ENCODE data around the gene MYPOP. TPM values are rescaled to one million over a fixed set of nuclear protein-coding genes. Genes with fewer than 3 reads are reported as not detected.

Gene MYPOP
- total and polyA plus RNA-seq, 10 of the 15 experiments (the other 5 are each of a cell fraction or from before 2014, with no cell fraction given), result 0.47 to 9.4 (median 1.4) TPM

DNA sequence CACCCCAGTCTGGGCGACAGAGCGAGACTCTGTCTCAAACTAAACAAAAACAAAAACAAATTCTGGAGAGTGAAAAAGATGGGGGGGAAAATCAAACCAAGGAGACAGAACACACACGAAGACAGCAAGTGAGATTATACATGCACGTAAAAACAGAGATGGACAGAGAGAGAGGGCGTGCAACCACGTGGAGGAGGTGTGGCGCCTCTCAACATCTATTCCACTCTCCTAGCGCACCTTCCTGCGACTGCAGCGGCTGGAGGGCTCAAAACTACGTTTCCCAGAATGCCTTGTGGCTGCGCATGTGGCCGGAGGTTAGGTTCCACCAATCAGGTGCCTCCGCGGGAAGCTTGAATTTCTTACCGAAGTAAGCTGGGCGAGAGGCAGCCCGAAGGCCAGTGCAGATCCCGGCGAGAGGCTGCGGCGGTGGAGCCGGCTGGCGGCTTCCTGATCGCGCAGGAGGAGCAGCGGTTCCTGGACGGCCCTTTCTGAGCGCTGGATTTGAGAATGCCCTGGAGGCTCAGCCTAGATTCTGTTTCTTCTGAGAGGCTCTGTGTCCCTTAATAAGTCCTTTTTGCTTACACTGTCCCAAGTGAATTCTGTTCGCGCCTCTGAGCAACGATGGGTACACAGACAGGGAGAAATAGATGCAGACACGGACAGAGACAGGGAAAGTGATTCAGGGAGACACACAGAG is 25.3 kb upstream of the MYPOP start (continued):
- no peak for TF ChIP-seq CTCF (IDR thresholded peaks at IDR 0.05 in 2 of 3, conservative IDR thresholded peaks at IDR 0.05 in 1 of 3; ENCODE audit: control insufficient read depth in 2 of 3, extremely low read depth in 1 of 3, insufficient read depth in 1 of 3, low read depth in 3 of 3, low read length in 3 of 3)
- no peak for TF ChIP-seq ZZZ3 (IDR thresholded peaks at IDR 0.05; ENCODE audit: control insufficient read depth, insufficient read length, low read depth)
- TF ChIP-seq SMARCA5 (IDR thresholded peaks at IDR 0.05), result no peak
- TF ChIP-seq ETV6 (conservative IDR thresholded peaks at IDR 0.05 in 1 of 2, IDR thresholded peaks at IDR 0.05 in 1 of 2; ENCODE audit: borderline replicate concordance in 1 of 2, low read depth in 1 of 2), result no peak
- no peak for TF ChIP-seq RFX5 (IDR thresholded peaks at IDR 0.05; ENCODE audit: low read depth, low read length)
- TF ChIP-seq EZH2 (IDR thresholded peaks at IDR 0.05; ENCODE audit: borderline replicate concordance, control insufficient read depth, low read depth, low read length), result no peak
- TF ChIP-seq JUND (IDR thresholded peaks at IDR 0.05; ENCODE audit: low read depth, low read length), result no peak
- TF ChIP-seq NR2F1 (conservative IDR thresholded peaks at IDR 0.05), result no peak
- TF ChIP-seq ELK1 (IDR thresholded peaks at IDR 0.05; ENCODE audit: low read depth, low read length), result no peak
- TF ChIP-seq EGR1 (IDR thresholded peaks at IDR 0.05; ENCODE audit: borderline replicate concordance in 1 of 2, low read depth in 2 of 2, low read length in 2 of 2), result no peak
- TF ChIP-seq ZBED1 (IDR thresholded peaks at IDR 0.05; ENCODE audit: borderline replicate concordance), result no peak
- TF ChIP-seq ATF3 (IDR thresholded peaks at IDR 0.05; ENCODE audit: borderline replicate concordance, extremely low read depth, low read depth, low read length), result peak; percentile 73; the same call in 1 of the 2 replicates
- no peak for TF ChIP-seq TCF12 (IDR thresholded peaks at IDR 0.05; ENCODE audit: low read depth, low read length)
- no peak for TF ChIP-seq BCL11A (IDR thresholded peaks at IDR 0.05; ENCODE audit: low read depth, low read length)
- TF ChIP-seq YY1 (IDR thresholded peaks at IDR 0.05; ENCODE audit: low read depth, low read length), result 0 out of 2 replicates have a peak, but pooled peaks have one; percentile 68
- peak; percentile 44 for TF ChIP-seq FOS (IDR thresholded peaks at IDR 0.05; ENCODE audit: borderline replicate concordance, extremely low read depth, insufficient read length)
- TF ChIP-seq MTA3 (IDR thresholded peaks at IDR 0.05; ENCODE audit: borderline replicate concordance, low read length), result no peak
- TF ChIP-seq STAT1 (conservative IDR thresholded peaks at IDR 0.05), result peak; percentile 86; the same call in 1 of the 2 replicates
- TF ChIP-seq JUNB (IDR thresholded peaks at IDR 0.05), result no peak
- 0 out of 3 replicates have a peak, but pooled peaks have one; percentile 62 for TF ChIP-seq POU2F2 (IDR thresholded peaks at IDR 0.05; ENCODE audit: borderline replicate concordance, low read depth, low read length)
- no peak for TF ChIP-seq RBBP5 (conservative IDR thresholded peaks at IDR 0.05)
- TF ChIP-seq ZNF207 (IDR thresholded peaks at IDR 0.05; ENCODE audit: borderline replicate concordance), result peak; percentile 77
- no peak for TF ChIP-seq EP300 (IDR thresholded peaks at IDR 0.05; ENCODE audit: borderline replicate concordance in 1 of 2, control insufficient read depth in 1 of 2, low read depth in 2 of 2, low read length in 2 of 2)
- TF ChIP-seq, protein P1, sequence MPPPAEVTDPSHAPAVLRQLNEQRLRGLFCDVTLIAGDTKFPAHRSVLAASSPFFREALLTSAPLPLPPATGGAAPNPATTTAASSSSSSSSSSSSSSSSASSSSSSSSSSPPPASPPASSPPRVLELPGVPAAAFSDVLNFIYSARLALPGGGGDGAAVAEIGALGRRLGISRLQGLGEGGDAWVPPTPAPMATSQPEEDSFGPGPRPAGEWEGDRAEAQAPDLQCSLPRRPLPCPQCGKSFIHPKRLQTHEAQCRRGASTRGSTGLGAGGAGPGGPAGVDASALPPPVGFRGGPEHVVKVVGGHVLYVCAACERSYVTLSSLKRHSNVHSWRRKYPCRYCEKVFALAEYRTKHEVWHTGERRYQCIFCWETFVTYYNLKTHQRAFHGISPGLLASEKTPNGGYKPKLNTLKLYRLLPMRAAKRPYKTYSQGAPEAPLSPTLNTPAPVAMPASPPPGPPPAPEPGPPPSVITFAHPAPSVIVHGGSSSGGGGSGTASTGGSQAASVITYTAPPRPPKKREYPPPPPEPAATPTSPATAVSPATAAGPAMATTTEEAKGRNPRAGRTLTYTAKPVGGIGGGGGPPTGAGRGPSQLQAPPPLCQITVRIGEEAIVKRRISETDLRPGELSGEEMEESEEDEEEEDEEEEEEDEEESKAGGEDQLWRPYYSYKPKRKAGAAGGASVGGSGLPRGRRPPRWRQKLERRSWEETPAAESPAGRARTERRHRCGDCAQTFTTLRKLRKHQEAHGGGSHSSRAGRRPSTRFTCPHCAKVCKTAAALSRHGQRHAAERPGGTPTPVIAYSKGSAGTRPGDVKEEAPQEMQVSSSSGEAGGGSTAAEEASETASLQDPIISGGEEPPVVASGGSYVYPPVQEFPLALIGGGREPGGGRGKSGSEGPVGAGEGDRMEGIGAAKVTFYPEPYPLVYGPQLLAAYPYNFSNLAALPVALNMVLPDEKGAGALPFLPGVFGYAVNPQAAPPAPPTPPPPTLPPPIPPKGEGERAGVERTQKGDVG (CRISPR knock-in tag; IDR thresholded peaks at IDR 0.05), result no peak

Measured in GM12878 (cell line).